Endothelial cell of umbilical vein (primary cell): Measurements from ENCODE around the gene CANT1. TPM values are rescaled to one million over a fixed set of nuclear protein-coding genes. Genes with fewer than 3 reads are reported as not detected.

ENCODE experiments used
- BruUV-seq: library from RNA; stranded (reverse); fragments of 400-500 nt; replicated peaks from 2 replicates; lab custom pipeline; 2021; lab: Mats Ljungman, UMichigan
- CTCF ChIA-PET: fragments of 300-600, 350-600 bp; sonication (Branson Sonifier 250); formaldehyde crosslinking; loops from one replicate; lab custom pipeline; 2021; ENCODE audit warnings: antibody characterized with exemption, inconsistent platforms; lab: Charles Lee
- POLR2A ChIA-PET: fragments of 300-600, 350-600 bp; sonication (Branson Sonifier 250); formaldehyde crosslinking; loops from one replicate; lab custom pipeline; 2021; ENCODE audit warnings: antibody characterized with exemption, inconsistent platforms; lab: Charles Lee
- DNase-seq: peaks from one replicate; pipeline ENCODE4 v3.0.0-alpha.2; 2011; ENCODE audit warnings: low read depth, low spot score
- FAIRE-seq: peaks from 2 replicates; lab custom pipeline; 2011; peaks lifted over from hg19 to GRCh38; lab: Jason Lieb, UNC
- H2AFZ ChIP-seq: 2 replicates; pipeline ENCODE4 v1.6.0; 2012; ENCODE audit warnings: low read depth, low read length, control low read depth, inconsistent platforms
- H3K27ac ChIP-seq: 2 replicates; pipeline ENCODE4 v1.5.1; 2011; ENCODE audit warnings: low read depth, mild to moderate bottlenecking, control low read depth, low read length, moderate library complexity; ENCODE audit not compliant: insufficient read depth
- H3K27me3 ChIP-seq, 2 experiments: 2 replicates each; pipeline versions ENCODE4 v1.6.0 to v1.6.1; 2011; ENCODE audit warnings: low read length in 2 of 2, mixed read lengths in 1 of 2; ENCODE audit not compliant: control insufficient read depth in 2 of 2, insufficient read depth in 2 of 2
- H3K36me3 ChIP-seq, 2 experiments: 2 replicates in 1 of 2; 3 replicates in 1 of 2; pipeline ENCODE4 v1.5.1; 2011; ENCODE audit warnings: low read length in 2 of 2, mild to moderate bottlenecking in 1 of 2, moderate library complexity in 1 of 2; ENCODE audit not compliant: control insufficient read depth in 2 of 2, insufficient read depth in 2 of 2; ENCODE audit errors: extremely low read depth in 1 of 2
- H3K4me1 ChIP-seq: 3 replicates; pipeline ENCODE4 v1.5.1; 2011; ENCODE audit warnings: mild to moderate bottlenecking, low read length; ENCODE audit not compliant: control insufficient read depth, insufficient read depth; ENCODE audit errors: extremely low read depth
- H3K4me2 ChIP-seq: 2 replicates; pipeline ENCODE4 v1.6.1; 2011; ENCODE audit warnings: low read length, control low read depth, mixed read lengths; ENCODE audit not compliant: insufficient read depth
- H3K4me3 ChIP-seq, 3 experiments: fragments of 200-600 bp in 1 of 3; sonication (generic), shearing (Covaris generic) in 1 of 3; replicated peaks in 1 of 3; 2 replicates each; pipeline ENCODE4 v1.5.1; 2011 to 2016; ENCODE audit warnings: control low read depth in 3 of 3, low read length in 3 of 3, mild to moderate bottlenecking in 2 of 3, inconsistent platforms in 1 of 3, low read depth in 1 of 3, moderate library complexity in 1 of 3; ENCODE audit not compliant: insufficient read depth in 1 of 3
- H3K79me2 ChIP-seq: 2 replicates; pipeline ENCODE4 v1.6.0; 2012; ENCODE audit warnings: low read length, inconsistent platforms; ENCODE audit not compliant: control insufficient read depth, insufficient read depth
- H3K9ac ChIP-seq: replicated peaks from 2 replicates; pipeline ENCODE3; 2011; ENCODE audit warnings: low read length, control low read depth; ENCODE audit not compliant: insufficient read depth; ENCODE audit errors: extremely low read depth
- H3K9me1 ChIP-seq: replicated peaks from 3 replicates; pipeline ENCODE4 v1.6.0; 2011; ENCODE audit warnings: mild to moderate bottlenecking, low read length; ENCODE audit not compliant: control insufficient read depth, insufficient read depth; ENCODE audit errors: extremely low read depth
- H3K9me3 ChIP-seq: replicated peaks from 2 replicates; pipeline ENCODE4 v1.5.1; 2012; ENCODE audit warnings: low read length, inconsistent platforms; ENCODE audit not compliant: control insufficient read depth, insufficient read depth
- H4K20me1 ChIP-seq: replicated peaks from 2 replicates; pipeline ENCODE3; 2011; ENCODE audit warnings: mild to moderate bottlenecking, low read length; ENCODE audit not compliant: control insufficient read depth, insufficient read depth; ENCODE audit errors: extremely low read depth
- EZH2 ChIP-seq: IDR thresholded peaks from 2 replicates; pipeline ENCODE4 v1.6.1; 2012; ENCODE audit warnings: borderline replicate concordance, low read depth, mild to moderate bottlenecking, moderate library complexity, low read length, inconsistent platforms; ENCODE audit not compliant: severe bottlenecking
- FOS ChIP-seq: IDR thresholded peaks from 2 replicates; pipeline ENCODE4 v1.6.1; 2011; ENCODE audit warnings: mild to moderate bottlenecking, low read length, moderate library complexity, borderline replicate concordance; ENCODE audit not compliant: insufficient read depth
- GATA2 ChIP-seq: IDR thresholded peaks from 2 replicates; pipeline ENCODE4 v1.7.0; 2011; ENCODE audit warnings: low read depth, mild to moderate bottlenecking, moderate library complexity, mixed read lengths, low read length; ENCODE audit not compliant: insufficient read length, insufficient read depth
- JUN ChIP-seq: IDR thresholded peaks from 2 replicates; pipeline ENCODE4 v1.6.1; 2011; ENCODE audit warnings: borderline replicate concordance, low read depth; ENCODE audit not compliant: insufficient read length, insufficient read depth
- MYC ChIP-seq: IDR thresholded peaks from one replicate; pipeline ENCODE4 v1.6.1; 2011; ENCODE audit warnings: mild to moderate bottlenecking, low read depth, low read length
- POLR2A ChIP-seq: IDR thresholded peaks from 2 replicates; pipeline ENCODE4 v1.6.1; 2012; ENCODE audit warnings: low read depth, mild to moderate bottlenecking, control low read depth, low read length
- POLR2AphosphoS5 ChIP-seq: IDR thresholded peaks from 2 replicates; pipeline ENCODE4 v1.6.1; 2012; ENCODE audit warnings: low read depth, mild to moderate bottlenecking, control low read depth, low read length, moderate library complexity; ENCODE audit not compliant: insufficient read depth
- dilution Hi-C: fragments of 300-500 bp; cut with MboI; formaldehyde crosslinking; loops from one replicate; pipeline ENCODE4 v1.15.0; 2019; ENCODE audit warnings: low sequenced_read_pairs; ENCODE audit not compliant: extremely low pct_ligation_motif_present
- intact Hi-C: fragments of 100-400 bp; cut with micrococcal nuclease; formaldehyde crosslinking; loops from one replicate; pipeline ENCODE4 v1.10.0; 2022
- polyA plus RNA-seq, 4 experiments: library from polyadenylated mRNA; depleted of rRNA in 3 of 4; stranded (reverse) in 3 of 4; unstranded in 1 of 4; fragments of >200 nt; gene quantifications; 2 replicates each; pipeline versions ENCODE4 v1.2.1 to v1.2.3, GENCODE V29; 2011 to 2012; ENCODE audit warnings: missing spikeins in 1 of 4
- total RNA-seq: library from RNA; stranded (reverse); gene quantifications from 2 replicates; pipeline ENCODE4 v1.2.3, GENCODE V29; 2021
- TF ChIP-seq, protein P1 (sequence below): IDR thresholded peaks from 2 replicates; pipeline ENCODE4 v1.6.1; 2011; ENCODE audit not compliant: insufficient read depth, insufficient read length
- TF ChIP-seq, protein P2 (sequence below), 2 donors: IDR thresholded peaks; 1 replicate in 1 of 2; 2 replicates in 1 of 2; pipeline ENCODE4 v1.5.1; 2011; ENCODE audit warnings: low read length in 2 of 2, mild to moderate bottlenecking in 2 of 2, moderate library complexity in 2 of 2, control low read depth in 1 of 2, inconsistent platforms in 1 of 2, low read depth in 1 of 2; ENCODE audit not compliant: insufficient read depth in 1 of 2; ENCODE audit errors: extremely low read depth in 1 of 2

The CANT1 gene
- total and polyA plus RNA-seq, 2 donors (not counting 3 experiments of a cell fraction or from before 2014, with no cell fraction given): 85.0 to 93.6 TPM

DNA sequence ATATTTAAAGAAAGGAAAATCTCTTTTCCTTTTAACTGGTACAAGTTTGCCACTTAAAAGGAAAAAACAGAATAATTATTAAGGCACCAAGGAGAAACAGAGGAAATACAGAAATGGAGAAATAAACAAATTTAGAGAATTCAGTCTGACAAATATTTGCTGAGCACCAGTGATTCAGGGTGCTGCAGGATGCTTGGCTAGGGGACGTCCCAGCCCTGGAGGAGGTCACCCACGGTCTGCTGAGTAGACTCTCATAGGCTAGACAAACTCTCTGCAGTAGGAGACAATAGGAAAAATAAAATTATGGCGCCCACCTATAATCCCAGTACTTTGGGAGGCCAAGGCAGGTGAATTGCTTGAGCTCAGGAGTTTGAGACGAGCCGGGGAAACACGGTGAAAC, 30.3 kb upstream of the CANT1 start:
- H3K9me1 ChIP-seq: no peaks in the 10 kb centered on the region
- no peak overlapping the region for H3K9ac ChIP-seq
- H4K20me1 ChIP-seq: no peaks in the 10 kb centered on the region
- dilution Hi-C loops (no loop called here), intact Hi-C loops (no loop called here)
- no TSS peak for BruUV-seq
- no peak overlapping the region for H3K27ac ChIP-seq
- CTCF ChIA-PET: interaction anchor here (3.0 to 8.6 kb wide), 4 partner anchors 12 to 353 kb away, joined by 15 to 91 read pairs (median 49); no protein-coding TSS in a partner anchor
- POLR2A ChIA-PET: no interaction called here
- H3K9me3 ChIP-seq: no peaks in the 10 kb centered on the region
- no peak overlapping the region for H3K4me2 ChIP-seq
- no peak overlapping the region for H3K4me3 ChIP-seq
- no peak overlapping the region for H2AFZ ChIP-seq
- FAIRE-seq (no peak), DNase-seq (no peak)
- TF ChIP-seq GATA2 (no peak), FOS (no peak), EZH2 (no peak), POLR2A (no peak), POLR2AphosphoS5 (no peak), MYC (no peak), JUN (no peak)
- TF ChIP-seq, protein P1, sequence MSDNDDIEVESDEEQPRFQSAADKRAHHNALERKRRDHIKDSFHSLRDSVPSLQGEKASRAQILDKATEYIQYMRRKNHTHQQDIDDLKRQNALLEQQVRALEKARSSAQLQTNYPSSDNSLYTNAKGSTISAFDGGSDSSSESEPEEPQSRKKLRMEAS: no peak
- TF ChIP-seq, protein P2, sequence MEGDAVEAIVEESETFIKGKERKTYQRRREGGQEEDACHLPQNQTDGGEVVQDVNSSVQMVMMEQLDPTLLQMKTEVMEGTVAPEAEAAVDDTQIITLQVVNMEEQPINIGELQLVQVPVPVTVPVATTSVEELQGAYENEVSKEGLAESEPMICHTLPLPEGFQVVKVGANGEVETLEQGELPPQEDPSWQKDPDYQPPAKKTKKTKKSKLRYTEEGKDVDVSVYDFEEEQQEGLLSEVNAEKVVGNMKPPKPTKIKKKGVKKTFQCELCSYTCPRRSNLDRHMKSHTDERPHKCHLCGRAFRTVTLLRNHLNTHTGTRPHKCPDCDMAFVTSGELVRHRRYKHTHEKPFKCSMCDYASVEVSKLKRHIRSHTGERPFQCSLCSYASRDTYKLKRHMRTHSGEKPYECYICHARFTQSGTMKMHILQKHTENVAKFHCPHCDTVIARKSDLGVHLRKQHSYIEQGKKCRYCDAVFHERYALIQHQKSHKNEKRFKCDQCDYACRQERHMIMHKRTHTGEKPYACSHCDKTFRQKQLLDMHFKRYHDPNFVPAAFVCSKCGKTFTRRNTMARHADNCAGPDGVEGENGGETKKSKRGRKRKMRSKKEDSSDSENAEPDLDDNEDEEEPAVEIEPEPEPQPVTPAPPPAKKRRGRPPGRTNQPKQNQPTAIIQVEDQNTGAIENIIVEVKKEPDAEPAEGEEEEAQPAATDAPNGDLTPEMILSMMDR (IDR thresholded peaks at IDR 0.05; ENCODE audit: extremely low read depth in 1 of 2, insufficient read depth in 1 of 2, low read depth in 1 of 2, low read length in 2 of 2): no peak
- no peaks in the 10 kb centered on the region for H3K27me3 ChIP-seq
- no peaks in the 10 kb centered on the region for H3K79me2 ChIP-seq
- H3K36me3 ChIP-seq: no peaks in the 10 kb centered on the region
- H3K4me1 ChIP-seq: peaks cover 10% of the 10 kb centered on the region
